Mesendoderm (in vitro differentiated cells): Measurements from ENCODE around the gene POMGNT1.

Experiments
- DNase-seq: peaks from one replicate; pipeline ENCODE4 v3.0.0; 2013
- H2AK5ac ChIP-seq: 2 replicates; pipeline ENCODE4 v1.6.1; 2013; ENCODE audit warnings: low read length, inconsistent platforms
- H2BK120ac ChIP-seq: 2 replicates; pipeline ENCODE4 v1.6.1; 2013; ENCODE audit warnings: low read depth, mild to moderate bottlenecking, low read length, moderate library complexity, mixed read lengths
- H2BK15ac ChIP-seq: replicated peaks from 2 replicates; pipeline ENCODE4 v1.6.1; 2013; ENCODE audit warnings: low read depth, mild to moderate bottlenecking, moderate library complexity
- H2BK5ac ChIP-seq: 2 replicates; pipeline ENCODE4 v1.6.1; 2013; ENCODE audit warnings: low read length, inconsistent platforms
- H3K18ac ChIP-seq: 2 replicates; pipeline ENCODE4 v1.6.1; 2013; ENCODE audit warnings: mild to moderate bottlenecking, low read length, mixed read lengths
- H3K23ac ChIP-seq: one replicate; pipeline ENCODE4 v1.6.1; 2013; ENCODE audit warnings: low read length
- H3K27ac ChIP-seq: 2 replicates; pipeline ENCODE4 v1.5.1; 2013; ENCODE audit warnings: low read depth, mild to moderate bottlenecking, inconsistent platforms, low read length, moderate library complexity
- H3K27me3 ChIP-seq: 2 replicates; pipeline ENCODE4 v1.6.1; 2013; ENCODE audit warnings: low read length, control low read depth, mild to moderate bottlenecking, inconsistent platforms; ENCODE audit not compliant: insufficient read depth, poor library complexity
- H3K36me3 ChIP-seq: 2 replicates; pipeline ENCODE4 v1.6.1; 2013; ENCODE audit warnings: low read length, inconsistent platforms; ENCODE audit not compliant: control insufficient read depth, insufficient read depth
- H3K4ac ChIP-seq: one replicate; pipeline ENCODE4 v1.6.1; 2013; ENCODE audit warnings: low read depth, mild to moderate bottlenecking, low read length, moderate library complexity
- H3K4me1 ChIP-seq: 2 replicates; pipeline ENCODE4 v1.6.1; 2013; ENCODE audit warnings: low read depth, low read length, inconsistent platforms; ENCODE audit not compliant: control insufficient read depth
- H3K4me2 ChIP-seq: 2 replicates; pipeline ENCODE4 v1.6.1; 2013; ENCODE audit warnings: low read length
- H3K4me3 ChIP-seq: 2 replicates; pipeline ENCODE4 v1.5.1; 2013; ENCODE audit warnings: mild to moderate bottlenecking, low read length
- H3K56ac ChIP-seq: one replicate; pipeline ENCODE4 v1.6.1; 2013; ENCODE audit warnings: low read length
- H3K79me1 ChIP-seq: 2 replicates; pipeline ENCODE4 v1.6.1; 2013; ENCODE audit warnings: low read length, inconsistent platforms
- H3K79me2 ChIP-seq: 2 replicates; pipeline ENCODE4 v1.6.1; 2013; ENCODE audit warnings: mild to moderate bottlenecking, low read length; ENCODE audit not compliant: control insufficient read depth, insufficient read depth
- H3K9ac ChIP-seq: 2 replicates; pipeline ENCODE4 v1.6.1; 2013; ENCODE audit warnings: low read length, inconsistent platforms
- H4K5ac ChIP-seq: one replicate; pipeline ENCODE4 v1.6.1; 2013; ENCODE audit warnings: low read length
- H4K8ac ChIP-seq: one replicate; pipeline ENCODE4 v1.6.1; 2013; ENCODE audit warnings: low read depth, mild to moderate bottlenecking, control low read depth, low read length, moderate library complexity
- WGBS: extraction: QIAGEN DNeasy Blood & Tissue Kit; methylation state at CpG from one replicate; pipeline ENCODE4 v1.1.7; 2013; ENCODE audit warnings: low lambda C conversion rate, missing lambda C conversion rate; ENCODE audit not compliant: insufficient coverage; ENCODE audit errors: extremely low coverage; 5-methylcytosine and 5-hydroxymethylcytosine counted together

Gene POMGNT1

GRCh38 chr1:46153732-46154131 is 44.5 kb downstream of the POMGNT1 start:
- Histone ChIP-seq H3K4me3 (no peak overlapping the region), H3K79me1 (no peaks in the 10 kb centered on the region), H2BK120ac (no peak overlapping the region), H4K5ac (no peak overlapping the region), H3K4ac (no peak overlapping the region), H3K27me3 (no peaks in the 10 kb centered on the region), H2BK15ac (no peak overlapping the region), H3K23ac (no peak overlapping the region), H4K8ac (no peak overlapping the region), H3K9ac (no peak overlapping the region), H3K4me1 (peaks cover 8% of the 10 kb centered on the region), H3K79me2 (no peaks in the 10 kb centered on the region), H3K36me3 (no peaks in the 10 kb centered on the region), H3K4me2 (no peak overlapping the region), H3K18ac (no peak overlapping the region), H3K27ac (no peak overlapping the region), H2BK5ac (no peak overlapping the region), H2AK5ac (no peak overlapping the region), H3K56ac (no peak overlapping the region)
- no peak for DNase-seq
- WGBS, result no CpG with 5 or more reads among the region's 1 CpG

DNA sequence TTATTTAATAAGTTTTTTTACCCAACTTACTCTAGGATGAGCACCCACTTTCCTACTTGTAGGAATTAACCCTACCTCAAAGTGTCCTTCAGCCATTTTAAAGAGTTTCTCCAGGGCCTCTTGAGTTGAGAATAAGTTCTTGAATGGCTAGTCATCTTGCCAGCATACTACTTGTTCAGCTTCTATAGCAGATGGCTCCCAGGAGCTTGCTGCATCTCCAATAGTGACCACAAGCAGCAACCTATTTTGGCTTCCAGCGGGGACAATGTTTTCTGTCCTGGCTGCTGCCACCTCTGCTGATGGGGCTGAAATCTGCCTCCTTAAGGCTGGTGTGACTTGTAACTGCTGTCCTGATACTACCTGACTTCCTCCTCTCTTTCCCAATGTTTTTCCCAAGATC is 45.0 kb downstream of the POMGNT1 start:
- peaks cover 6% of the 10 kb centered on the region for H3K4me1 ChIP-seq
- no peak overlapping the region for H3K9ac ChIP-seq
- H3K27ac ChIP-seq, result no peak overlapping the region
- H3K36me3 ChIP-seq, result no peaks in the 10 kb centered on the region
- no peak overlapping the region for H3K56ac ChIP-seq
- H2BK5ac ChIP-seq, result no peak overlapping the region
- no peaks in the 10 kb centered on the region for H3K79me1 ChIP-seq
- no peak overlapping the region for H2BK120ac ChIP-seq
- H4K5ac ChIP-seq, result no peak overlapping the region
- no peak overlapping the region for H2AK5ac ChIP-seq
- H4K8ac ChIP-seq, result no peak overlapping the region
- H3K27me3 ChIP-seq, result no peaks in the 10 kb centered on the region
- WGBS, result no CpG with 5 or more reads among the region's 1 CpG
- H3K23ac ChIP-seq, result no peak overlapping the region
- H3K79me2 ChIP-seq, result no peaks in the 10 kb centered on the region
- H3K4me2 ChIP-seq, result no peak overlapping the region
- H3K4me3 ChIP-seq, result no peak overlapping the region
- no peak overlapping the region for H2BK15ac ChIP-seq
- H3K18ac ChIP-seq, result no peak overlapping the region
- H3K4ac ChIP-seq, result no peak overlapping the region
- DNase-seq, result no peak

GRCh38 chr1:46152016-46152415 is 46.2 kb downstream of the POMGNT1 start:
- no peak for DNase-seq
- Histone ChIP-seq H3K9ac (no peak overlapping the region), H3K27me3 (no peaks in the 10 kb centered on the region), H3K4me3 (no peak overlapping the region), H3K79me2 (no peaks in the 10 kb centered on the region), H4K8ac (no peak overlapping the region), H2BK5ac (no peak overlapping the region), H3K36me3 (no peaks in the 10 kb centered on the region), H4K5ac (no peak overlapping the region), H3K4me1 (no peaks in the 10 kb centered on the region), H3K56ac (no peak overlapping the region), H2BK120ac (no peak overlapping the region), H3K18ac (no peak overlapping the region), H3K79me1 (no peaks in the 10 kb centered on the region), H3K4me2 (no peak overlapping the region), H2AK5ac (no peak overlapping the region), H3K23ac (no peak overlapping the region), H3K4ac (no peak overlapping the region), H3K27ac (no peak overlapping the region), H2BK15ac (no peak overlapping the region)
- WGBS, result no CpG with 5 or more reads among the region's 3 CpGs

DNA sequence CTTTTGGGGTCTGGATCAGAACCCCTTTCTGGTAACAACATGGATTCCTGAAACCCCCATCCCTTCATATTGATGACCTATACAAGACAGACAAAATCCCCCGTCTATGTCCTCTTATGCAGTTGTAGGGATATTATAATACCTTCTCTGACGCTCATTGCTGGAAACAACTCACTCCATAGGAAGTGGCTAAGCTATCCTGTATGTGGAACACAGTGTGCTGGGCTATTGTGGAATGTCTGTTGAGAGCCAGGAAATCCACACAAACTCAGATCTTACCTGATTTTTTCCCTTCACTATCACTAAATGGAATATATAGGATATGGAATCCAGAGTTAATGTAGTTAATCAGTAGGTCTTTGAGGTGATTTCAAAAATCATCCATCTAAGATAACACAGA is 48.1 kb downstream of the POMGNT1 start:
- Histone ChIP-seq H3K4me3 (no peak overlapping the region), H4K8ac (no peak overlapping the region), H3K4me1 (no peaks in the 10 kb centered on the region), H3K56ac (no peak overlapping the region), H3K79me2 (no peaks in the 10 kb centered on the region), H2BK5ac (no peak overlapping the region), H2AK5ac (no peak overlapping the region), H3K18ac (no peak overlapping the region), H3K79me1 (no peaks in the 10 kb centered on the region), H3K4me2 (no peak overlapping the region), H3K23ac (no peak overlapping the region), H3K9ac (no peak overlapping the region), H3K27me3 (no peaks in the 10 kb centered on the region), H3K4ac (no peak overlapping the region), H2BK120ac (no peak overlapping the region), H2BK15ac (no peak overlapping the region), H3K27ac (no peak overlapping the region), H4K5ac (no peak overlapping the region), H3K36me3 (no peaks in the 10 kb centered on the region)
- WGBS, result no CpG with 5 or more reads among the region's 2 CpGs
- no peak for DNase-seq

DNA sequence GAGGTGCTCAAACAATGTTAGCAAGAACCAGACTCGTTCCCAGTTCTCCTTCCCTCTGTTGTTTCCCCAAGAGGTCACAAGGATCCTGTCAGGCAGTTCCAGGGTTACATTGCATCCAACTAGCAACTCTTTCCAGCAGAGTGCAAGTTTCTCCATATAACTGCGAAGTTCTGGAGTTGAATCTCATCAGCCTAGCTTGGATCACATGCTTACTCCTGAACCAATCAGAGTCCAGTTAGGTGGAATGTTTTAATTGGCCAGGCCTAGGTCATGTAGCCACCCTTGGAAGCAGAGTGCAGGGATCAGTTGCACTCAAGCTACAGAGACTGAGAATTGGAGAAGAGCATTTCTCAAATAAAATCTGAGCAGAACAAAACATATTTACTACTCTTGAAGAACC is 49.9 kb downstream of the POMGNT1 start:
- H3K4me3 ChIP-seq, result no peak overlapping the region
- no peak overlapping the region for H2AK5ac ChIP-seq
- H2BK120ac ChIP-seq, result no peak overlapping the region
- H3K27me3 ChIP-seq, result no peaks in the 10 kb centered on the region
- no peak for DNase-seq
- no peaks in the 10 kb centered on the region for H3K4me1 ChIP-seq
- H3K23ac ChIP-seq, result no peak overlapping the region
- no peaks in the 10 kb centered on the region for H3K79me2 ChIP-seq
- H3K27ac ChIP-seq, result no peak overlapping the region
- no peak overlapping the region for H3K56ac ChIP-seq
- no peak overlapping the region for H2BK5ac ChIP-seq
- no peak overlapping the region for H3K4ac ChIP-seq
- no peak overlapping the region for H4K8ac ChIP-seq
- H3K79me1 ChIP-seq, result no peaks in the 10 kb centered on the region
- no peaks in the 10 kb centered on the region for H3K36me3 ChIP-seq
- H3K9ac ChIP-seq, result no peak overlapping the region
- no CpG with 5 or more reads among the region's 2 CpGs for WGBS
- H3K18ac ChIP-seq, result no peak overlapping the region
- no peak overlapping the region for H4K5ac ChIP-seq
- H2BK15ac ChIP-seq, result no peak overlapping the region
- no peak overlapping the region for H3K4me2 ChIP-seq
